AG08396 (cell line): ENCODE data around the gene GTF3C2.
"Not testable (repeated sequence)": the region's sequence is repeated elsewhere in the genome, so short reads cannot be mapped to it uniquely, and the experiment has no call there.

ENCODE experiments used
- DNase-seq: peaks from one replicate; pipeline ENCODE4 v3.0.0; 2012; ENCODE audit warnings: low spot score, mixed read lengths

Gene GTF3C2

GRCh38 chr2:27373567-27373966 lies 17.0 kb upstream of the GTF3C2 start:
- no peak for DNase-seq

GRCh38 chr2:27372937-27373336 lies 16.4 kb upstream of the GTF3C2 start:
- no peak for DNase-seq

GRCh38 chr2:27370816-27371620 lies 14.5 kb upstream of the GTF3C2 start:
- peak; percentile 28 for DNase-seq

- peak; percentile 97 for DNase-seq
Observed at GRCh38 chr2:27370026-27370815, 13.7 kb upstream of the GTF3C2 start, which contains the start of the genes EIF2B4 and SNX17. TSS of gene EIF2B4 (minus strand) at chr2:27370338. CDS start at chr2:27370314, 24 bp downstream. TSS of gene SNX17 (plus strand) at chr2:27370616. CDS start at chr2:27370744, 128 bp downstream.

GRCh38 chr2:27369471-27370025 lies 13.0 kb upstream of the GTF3C2 start:
- DNase-seq, result peak; percentile 84

- no peak for DNase-seq
Observed at GRCh38 chr2:27363933-27364332, 7.4 kb upstream of the GTF3C2 start.

- no peak for DNase-seq
Observed at GRCh38 chr2:27362678-27363420, 6.3 kb upstream of the GTF3C2 start.

GRCh38 chr2:27356056-27356381 lies 545 bp downstream of the GTF3C2 start:
- peak; percentile 53 for DNase-seq

- no peak for DNase-seq
Observed at GRCh38 chr2:27354597-27354927, 2.0 kb downstream of the GTF3C2 start.

GRCh38 chr2:27353762-27354596 lies 2.6 kb downstream of the GTF3C2 start:
- no peak for DNase-seq

- not testable (repeated sequence) for DNase-seq
Observed at GRCh38 chr2:27353386-27353761, 3.2 kb downstream of the GTF3C2 start.

GRCh38 chr2:27351802-27352598 lies 4.6 kb downstream of the GTF3C2 start:
- no peak for DNase-seq

- no peak for DNase-seq
Observed at GRCh38 chr2:27350106-27350693, 6.4 kb downstream of the GTF3C2 start.

- no peak for DNase-seq
Observed at GRCh38 chr2:27347641-27348040, 8.9 kb downstream of the GTF3C2 start.

- DNase-seq, result no peak
Observed at GRCh38 chr2:27336173-27336572, 20.4 kb downstream of the GTF3C2 start.

GRCh38 chr2:27335311-27335710 lies 21.3 kb downstream of the GTF3C2 start:
- no peak for DNase-seq

- DNase-seq, result no peak
Observed at GRCh38 chr2:27324720-27325119, 31.8 kb downstream of the GTF3C2 start.

GRCh38 chr2:27323596-27324285 lies 32.8 kb downstream of the GTF3C2 start:
- DNase-seq, result no peak

GRCh38 chr2:27322766-27323595 lies 33.6 kb downstream of the GTF3C2 start, which contains the start of gene MPV17:
TSS of gene MPV17 (minus strand) at chr2:27323097. CDS start at chr2:27322517, 580 bp downstream.
- peak; percentile 95 for DNase-seq
